Measurements from ENCODE around the gene GRM4. TPM values are rescaled to one million over a fixed set of nuclear protein-coding genes. Genes with fewer than 3 reads are reported as not detected.
A peak's percentile ranks its signal among the peaks of the same experiment; 100 is the strongest.

Gene GRM4
- total and polyA plus RNA-seq, 2 donors from 2014 or later, result not detected

DNA sequence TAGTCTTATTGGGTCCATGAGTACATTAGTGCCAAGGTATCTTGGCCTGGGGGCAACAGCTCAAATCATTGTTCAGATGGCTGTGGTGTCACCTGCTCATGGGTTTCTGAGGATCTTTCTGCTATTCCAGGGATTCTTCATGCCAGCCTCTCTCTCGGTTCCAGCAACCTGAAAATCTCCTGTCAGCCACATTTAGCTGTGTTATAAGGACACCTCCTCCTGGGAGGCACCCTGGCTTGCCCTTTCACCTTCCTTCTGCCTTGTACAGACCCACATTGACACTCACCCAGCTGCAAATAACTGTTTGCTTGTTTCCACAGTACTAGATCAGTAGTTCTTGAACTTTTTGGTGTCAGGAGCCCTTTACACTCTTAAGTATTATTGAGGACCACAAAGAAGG is 159.9 kb downstream of the GRM4 start:
- Histone ChIP-seq H3K4me1 (ENCODE audit: control insufficient read depth in 2 of 3, insufficient read depth in 2 of 3, low read depth in 1 of 3, low read length in 3 of 3) (peaks cover 0 to 2% (median 0%) of the 10 kb centered on the region in 3 donors), H3K4me3 (ENCODE audit: low read length in 3 of 3) (no peak overlapping the region), H3K27ac (ENCODE audit: low read depth in 2 of 2, low read length in 2 of 2) (no peak overlapping the region), H3K27me3 (ENCODE audit: control insufficient read depth, insufficient read depth, low read length) (no peaks in the 10 kb centered on the region), H3K9ac (ENCODE audit: low read length in 3 of 3) (no peak overlapping the region), H3K36me3 (ENCODE audit: control insufficient read depth in 2 of 3, insufficient read depth in 3 of 3, low read length in 3 of 3) (no peaks in the 10 kb centered on the region), H3K9me3 (ENCODE audit: control insufficient read depth in 2 of 3, insufficient read depth in 1 of 3, low read length in 3 of 3) (no peaks in the 10 kb centered on the region)
- intact Hi-C loops (cut with DNase I), result no loop called here
- TF ChIP-seq, protein P1, sequence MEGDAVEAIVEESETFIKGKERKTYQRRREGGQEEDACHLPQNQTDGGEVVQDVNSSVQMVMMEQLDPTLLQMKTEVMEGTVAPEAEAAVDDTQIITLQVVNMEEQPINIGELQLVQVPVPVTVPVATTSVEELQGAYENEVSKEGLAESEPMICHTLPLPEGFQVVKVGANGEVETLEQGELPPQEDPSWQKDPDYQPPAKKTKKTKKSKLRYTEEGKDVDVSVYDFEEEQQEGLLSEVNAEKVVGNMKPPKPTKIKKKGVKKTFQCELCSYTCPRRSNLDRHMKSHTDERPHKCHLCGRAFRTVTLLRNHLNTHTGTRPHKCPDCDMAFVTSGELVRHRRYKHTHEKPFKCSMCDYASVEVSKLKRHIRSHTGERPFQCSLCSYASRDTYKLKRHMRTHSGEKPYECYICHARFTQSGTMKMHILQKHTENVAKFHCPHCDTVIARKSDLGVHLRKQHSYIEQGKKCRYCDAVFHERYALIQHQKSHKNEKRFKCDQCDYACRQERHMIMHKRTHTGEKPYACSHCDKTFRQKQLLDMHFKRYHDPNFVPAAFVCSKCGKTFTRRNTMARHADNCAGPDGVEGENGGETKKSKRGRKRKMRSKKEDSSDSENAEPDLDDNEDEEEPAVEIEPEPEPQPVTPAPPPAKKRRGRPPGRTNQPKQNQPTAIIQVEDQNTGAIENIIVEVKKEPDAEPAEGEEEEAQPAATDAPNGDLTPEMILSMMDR (IDR thresholded peaks at IDR 0.05; ENCODE audit: borderline replicate concordance, extremely low read depth, insufficient read depth), result no peak
- FAIRE-seq, result no peak
- DNase-seq, result peak in 1 of 5 donors; percentile 2

DNA sequence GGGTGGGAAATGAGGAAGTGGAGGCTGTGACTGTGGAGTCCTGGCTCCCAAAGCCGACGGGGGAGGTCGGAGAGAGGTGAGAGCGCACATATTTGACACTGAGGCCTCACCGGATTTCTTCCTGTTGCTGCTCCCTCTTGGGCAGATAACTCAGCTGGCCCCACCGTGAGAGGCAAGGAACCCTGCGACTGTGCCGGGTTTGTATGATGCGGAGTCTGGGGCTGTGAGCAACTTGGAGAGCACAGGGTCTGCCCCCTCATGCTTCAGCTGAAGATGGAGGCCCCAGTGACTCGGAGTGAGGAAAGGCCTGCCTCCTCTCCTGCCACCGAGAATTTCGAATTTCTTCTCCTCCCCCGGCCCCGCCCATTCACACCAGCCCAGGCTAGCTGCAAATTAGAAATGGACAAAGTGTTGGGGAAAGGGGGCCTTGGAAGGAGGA is 160.6 kb downstream of the GRM4 start:
- Histone ChIP-seq H3K9me3 (ENCODE audit: control insufficient read depth in 2 of 3, insufficient read depth in 1 of 3, low read length in 3 of 3) (no peaks in the 10 kb centered on the region), H3K9ac (ENCODE audit: low read length in 3 of 3) (no peak overlapping the region), H3K4me1 (ENCODE audit: control insufficient read depth in 2 of 3, insufficient read depth in 2 of 3, low read depth in 1 of 3, low read length in 3 of 3) (peaks cover 0 to 2% (median 0%) of the 10 kb centered on the region in 3 donors), H3K4me3 (ENCODE audit: low read length in 3 of 3) (no peak overlapping the region), H3K27ac (ENCODE audit: low read depth in 2 of 2, low read length in 2 of 2) (no peak overlapping the region), H3K36me3 (ENCODE audit: control insufficient read depth in 2 of 3, insufficient read depth in 3 of 3, low read length in 3 of 3) (no peaks in the 10 kb centered on the region), H3K27me3 (ENCODE audit: control insufficient read depth, insufficient read depth, low read length) (no peaks in the 10 kb centered on the region)
- peak in 2 of 5 donors; percentile 42 to 44 for DNase-seq
- intact Hi-C loops (cut with DNase I), result no loop called here
- FAIRE-seq, result no peak
- TF ChIP-seq, protein P1 (IDR thresholded peaks at IDR 0.05; ENCODE audit: borderline replicate concordance, extremely low read depth, insufficient read depth), result no peak

DNA sequence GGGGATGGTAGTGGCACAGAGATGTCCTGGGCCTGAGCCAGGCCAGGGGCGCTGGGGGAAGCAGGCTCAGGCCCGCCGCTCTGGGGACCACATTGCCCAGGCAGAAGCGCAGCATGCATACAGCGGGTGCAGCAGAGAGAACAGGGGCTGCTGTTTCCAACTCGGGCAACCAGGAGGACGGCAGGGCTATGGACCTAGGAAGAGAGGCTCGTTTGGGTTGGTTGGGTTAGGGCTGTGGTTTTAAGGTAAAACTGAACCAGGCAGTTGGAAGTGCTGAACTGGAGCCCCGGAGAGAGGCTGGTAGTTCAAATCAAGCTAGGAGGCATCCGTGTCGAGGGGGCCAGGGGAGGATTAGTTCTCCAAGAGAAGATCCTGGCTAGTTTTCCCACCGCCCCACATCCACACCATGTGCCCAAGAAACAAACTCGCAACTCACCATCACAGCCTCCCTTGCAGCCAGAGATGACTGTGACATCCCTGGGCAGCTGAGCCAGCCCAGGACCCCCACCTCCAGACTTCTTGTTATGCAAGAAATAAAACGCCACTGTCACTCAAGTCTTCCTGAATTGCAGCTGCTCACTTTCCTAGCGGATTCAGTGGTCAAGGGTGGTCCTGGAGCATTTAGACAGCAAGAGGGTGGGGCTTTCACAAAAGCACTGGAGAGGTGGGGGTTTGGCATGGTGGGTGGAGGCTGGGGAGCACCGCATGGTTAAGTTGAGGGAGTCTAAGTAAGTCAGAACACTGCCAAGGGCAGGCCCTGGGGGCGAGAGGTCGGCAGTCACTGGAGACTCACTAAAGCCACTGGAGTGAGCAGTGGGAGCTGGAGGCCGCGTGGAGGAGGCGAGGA is 161.2 kb downstream of the GRM4 start:
- TF ChIP-seq, protein P1 (IDR thresholded peaks at IDR 0.05; ENCODE audit: borderline replicate concordance, extremely low read depth, insufficient read depth), result no peak
- Histone ChIP-seq H3K36me3 (ENCODE audit: control insufficient read depth in 2 of 3, insufficient read depth in 3 of 3, low read length in 3 of 3) (no peaks in the 10 kb centered on the region), H3K9me3 (ENCODE audit: control insufficient read depth in 2 of 3, insufficient read depth in 1 of 3, low read length in 3 of 3) (no peaks in the 10 kb centered on the region), H3K4me3 (ENCODE audit: low read length in 3 of 3) (no peak overlapping the region), H3K4me1 (ENCODE audit: control insufficient read depth in 2 of 3, insufficient read depth in 2 of 3, low read depth in 1 of 3, low read length in 3 of 3) (peaks cover 0 to 2% (median 0%) of the 10 kb centered on the region in 3 donors), H3K9ac (ENCODE audit: low read length in 3 of 3) (no peak overlapping the region), H3K27me3 (ENCODE audit: control insufficient read depth, insufficient read depth, low read length) (no peaks in the 10 kb centered on the region), H3K27ac (ENCODE audit: low read depth in 2 of 2, low read length in 2 of 2) (no peak overlapping the region)
- peak in 2 of 5 donors; percentile 45 to 55 for DNase-seq
- no peak for FAIRE-seq
- intact Hi-C loops (cut with DNase I), result no loop called here
